ENCODE data around the gene PCDHGA2. TPM values are rescaled to one million over a fixed set of nuclear protein-coding genes. Genes with fewer than 3 reads are reported as not detected.
A peak's percentile ranks its signal among the peaks of the same experiment; 100 is the strongest.
"Not testable (repeated sequence)": the region's sequence is repeated elsewhere in the genome, so short reads cannot be mapped to it uniquely, and the experiment has no call there.

The PCDHGA2 gene
- total RNA-seq, 1 experiment from 2014 or later, result 0.96 TPM

DNA sequence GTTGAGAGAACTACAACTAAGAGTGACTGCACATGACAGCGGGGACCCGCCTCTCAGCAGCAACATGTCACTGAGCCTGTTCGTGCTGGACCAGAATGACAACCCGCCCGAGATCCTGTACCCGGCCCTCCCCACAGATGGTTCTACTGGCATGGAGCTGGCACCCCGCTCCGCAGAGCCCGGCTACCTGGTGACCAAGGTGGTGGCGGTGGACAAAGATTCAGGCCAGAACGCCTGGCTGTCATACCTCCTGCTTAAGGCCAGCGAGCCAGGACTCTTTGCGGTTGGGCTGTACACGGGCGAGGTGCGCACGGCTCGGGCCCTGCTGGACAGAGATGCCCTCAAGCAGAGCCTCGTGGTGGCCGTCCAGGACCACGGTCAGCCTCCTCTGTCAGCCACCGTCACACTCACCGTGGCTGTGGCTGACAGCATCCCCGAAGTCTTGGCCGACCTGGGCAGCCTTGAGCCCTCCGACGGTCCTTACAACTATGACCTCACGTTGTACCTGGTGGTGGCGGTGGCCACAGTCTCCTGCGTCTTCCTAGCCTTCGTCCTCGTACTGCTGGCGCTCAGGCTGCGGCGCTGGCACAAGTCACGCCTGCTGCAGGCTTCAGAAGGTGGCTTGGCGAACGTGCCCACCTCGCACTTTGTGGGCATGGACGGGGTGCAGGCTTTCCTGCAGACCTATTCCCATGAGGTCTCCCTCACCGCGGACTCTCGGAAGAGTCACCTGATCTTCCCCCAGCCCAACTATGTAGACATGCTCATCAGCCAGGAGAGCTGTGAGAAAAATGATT lies 46.1 kb downstream of the PCDHGA2 start (continued):
- TF ChIP-seq, protein P1, sequence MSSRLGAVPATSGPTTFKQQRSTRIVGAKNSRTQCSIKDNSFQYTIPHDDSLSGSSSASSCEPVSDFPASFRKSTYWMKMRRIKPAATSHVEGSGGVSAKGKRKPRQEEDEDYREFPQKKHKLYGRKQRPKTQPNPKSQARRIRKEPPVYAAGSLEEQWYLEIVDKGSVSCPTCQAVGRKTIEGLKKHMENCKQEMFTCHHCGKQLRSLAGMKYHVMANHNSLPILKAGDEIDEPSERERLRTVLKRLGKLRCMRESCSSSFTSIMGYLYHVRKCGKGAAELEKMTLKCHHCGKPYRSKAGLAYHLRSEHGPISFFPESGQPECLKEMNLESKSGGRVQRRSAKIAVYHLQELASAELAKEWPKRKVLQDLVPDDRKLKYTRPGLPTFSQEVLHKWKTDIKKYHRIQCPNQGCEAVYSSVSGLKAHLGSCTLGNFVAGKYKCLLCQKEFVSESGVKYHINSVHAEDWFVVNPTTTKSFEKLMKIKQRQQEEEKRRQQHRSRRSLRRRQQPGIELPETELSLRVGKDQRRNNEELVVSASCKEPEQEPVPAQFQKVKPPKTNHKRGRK (CRISPR knock-in tag; IDR thresholded peaks at IDR 0.05; ENCODE audit: borderline replicate concordance), result no peak
- no peak for TF ChIP-seq ARID4B (CRISPR knock-in tag; IDR thresholded peaks at IDR 0.05; ENCODE audit: borderline replicate concordance)

DNA sequence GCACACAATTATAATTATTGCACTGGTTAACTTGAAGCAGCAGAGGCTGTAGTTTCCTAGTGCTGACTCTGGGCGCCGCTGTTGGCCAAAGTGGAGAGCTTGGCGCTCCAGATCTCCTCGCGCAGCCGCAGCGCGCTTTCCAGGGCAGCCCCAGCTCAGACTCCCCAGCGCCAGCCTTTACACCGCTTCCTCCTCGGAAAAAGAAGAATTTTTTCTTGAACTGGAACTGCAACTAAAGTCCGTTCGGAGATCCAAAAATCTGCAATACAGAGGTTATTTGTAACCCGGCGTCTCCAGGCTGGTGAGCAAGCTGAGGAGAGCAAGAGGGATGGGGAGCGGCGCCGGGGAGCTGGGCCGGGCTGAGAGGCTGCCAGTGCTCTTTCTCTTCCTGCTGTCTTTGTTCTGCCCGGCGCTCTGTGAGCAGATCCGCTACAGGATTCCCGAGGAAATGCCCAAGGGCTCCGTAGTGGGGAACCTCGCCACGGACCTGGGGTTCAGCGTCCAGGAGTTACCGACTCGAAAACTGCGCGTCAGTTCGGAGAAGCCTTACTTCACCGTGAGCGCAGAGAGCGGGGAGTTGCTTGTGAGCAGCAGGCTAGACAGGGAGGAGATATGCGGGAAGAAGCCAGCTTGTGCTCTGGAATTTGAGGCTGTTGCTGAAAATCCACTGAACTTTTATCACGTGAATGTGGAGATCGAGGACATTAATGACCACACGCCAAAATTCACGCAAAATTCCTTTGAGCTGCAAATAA lies 49.2 kb downstream of the PCDHGA2 start, which contains the start of gene PCDHGB4:
Gene PCDHGB4 (plus strand): TSS at position 142 of the 755 bp plus-strand sequence. CDS start 187 bp downstream, at position 329.
- POLR2A ChIA-PET, H3K4me1 Mint-ChIP-seq, H3K27ac Mint-ChIP-seq: not testable (repeated sequence)
- DNase-seq (ENCODE audit: low spot score), result peak; percentile 80
- peak; percentile 96 for ATAC-seq
- peak within 1 kb of the TSS; percentile 81 for H3K4me3 Mint-ChIP-seq
- peaks cover 63% of the 10 kb centered on the region for H3K36me3 Mint-ChIP-seq
- CTCF ChIA-PET, result interaction anchor here (0.6 to 3.0 kb wide), 43 partner anchors 9 to 665 kb away, joined by 3 to 24 read pairs (median 5); partner anchors contain the start of genes PCDHB14, PCDHB15, PCDHB16 and PCDHB4
- peaks cover 37% of the 10 kb centered on the region for H3K27me3 Mint-ChIP-seq (ENCODE audit: low read depth)
- H3K9me3 Mint-ChIP-seq, result peaks cover 69% of the 10 kb centered on the region

DNA sequence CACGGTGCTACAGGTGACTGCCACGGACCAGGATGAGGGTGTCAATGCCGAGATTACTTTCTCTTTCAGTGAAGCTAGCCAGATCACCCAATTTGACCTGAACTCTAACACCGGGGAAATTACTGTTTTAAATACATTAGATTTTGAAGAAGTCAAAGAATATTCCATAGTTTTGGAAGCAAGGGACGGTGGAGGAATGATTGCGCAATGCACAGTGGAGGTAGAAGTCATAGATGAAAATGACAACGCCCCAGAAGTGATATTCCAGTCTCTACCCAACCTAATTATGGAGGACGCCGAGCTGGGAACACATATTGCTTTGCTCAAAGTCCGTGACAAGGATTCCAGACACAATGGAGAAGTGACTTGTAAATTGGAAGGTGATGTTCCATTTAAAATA lies 50.1 kb downstream of the PCDHGA2 start:
- H3K4me1 Mint-ChIP-seq, result 0 out of 2 replicates have a peak, but pooled peaks cover 3% of the 10 kb centered on the region
- peak overlapping the region; percentile 81; the same call in 1 of the 2 replicates for H3K4me3 Mint-ChIP-seq
- DNase-seq (ENCODE audit: low spot score), result no peak
- H3K36me3 Mint-ChIP-seq, result peaks cover 63% of the 10 kb centered on the region
- H3K9me3 Mint-ChIP-seq, result peaks cover 67% of the 10 kb centered on the region
- ChIA-PET CTCF (interaction anchor here (1.5 to 3.0 kb wide), 9 partner anchors 12 to 175 kb away, joined by 3 to 24 read pairs (median 11); partner anchors contain the start of genes PCDHB14, PCDHGA11, PCDHGA6 and PCDHGB1), POLR2A (no interaction called here)
- peaks cover 30% of the 10 kb centered on the region for H3K27me3 Mint-ChIP-seq (ENCODE audit: low read depth)
- no peak overlapping the region for H3K27ac Mint-ChIP-seq
- ATAC-seq, result no peak
- TF ChIP-seq SMAD4 (CRISPR knock-in tag; IDR thresholded peaks at IDR 0.05), result no peak
- TF ChIP-seq OVOL2 (CRISPR knock-in tag; IDR thresholded peaks at IDR 0.05; ENCODE audit: borderline replicate concordance), result no peak
- no peak for TF ChIP-seq PRRX2 (CRISPR knock-in tag; IDR thresholded peaks at IDR 0.05)
- TF ChIP-seq NR1H2 (CRISPR knock-in tag; IDR thresholded peaks at IDR 0.05), result no peak
- TF ChIP-seq MLX (CRISPR knock-in tag; IDR thresholded peaks at IDR 0.05), result no peak
- no peak for TF ChIP-seq ZNF263 (CRISPR knock-in tag; IDR thresholded peaks at IDR 0.05; ENCODE audit: low read depth)
- no peak for TF ChIP-seq RORB (CRISPR knock-in tag; IDR thresholded peaks at IDR 0.05)
- TF ChIP-seq MXD4 (CRISPR knock-in tag; IDR thresholded peaks at IDR 0.05; ENCODE audit: borderline replicate concordance), result no peak
- TF ChIP-seq CREB1 (CRISPR knock-in tag; IDR thresholded peaks at IDR 0.05), result no peak
- no peak for TF ChIP-seq EMX1 (CRISPR knock-in tag; IDR thresholded peaks at IDR 0.05)
- no peak for TF ChIP-seq NFYB (CRISPR knock-in tag; conservative IDR thresholded peaks at IDR 0.05; ENCODE audit: low read depth)
- no peak for TF ChIP-seq ATF1 (CRISPR knock-in tag; IDR thresholded peaks at IDR 0.05)
- TF ChIP-seq ZBTB43 (CRISPR knock-in tag; IDR thresholded peaks at IDR 0.05), result no peak
- no peak for TF ChIP-seq ZSCAN18 (CRISPR knock-in tag; IDR thresholded peaks at IDR 0.05)
- TF ChIP-seq ELF4 (CRISPR knock-in tag; IDR thresholded peaks at IDR 0.05; ENCODE audit: low read depth), result no peak
- TF ChIP-seq ZNF317 (CRISPR knock-in tag; IDR thresholded peaks at IDR 0.05; ENCODE audit: borderline replicate concordance, low read depth), result no peak
- TF ChIP-seq, protein P2, sequence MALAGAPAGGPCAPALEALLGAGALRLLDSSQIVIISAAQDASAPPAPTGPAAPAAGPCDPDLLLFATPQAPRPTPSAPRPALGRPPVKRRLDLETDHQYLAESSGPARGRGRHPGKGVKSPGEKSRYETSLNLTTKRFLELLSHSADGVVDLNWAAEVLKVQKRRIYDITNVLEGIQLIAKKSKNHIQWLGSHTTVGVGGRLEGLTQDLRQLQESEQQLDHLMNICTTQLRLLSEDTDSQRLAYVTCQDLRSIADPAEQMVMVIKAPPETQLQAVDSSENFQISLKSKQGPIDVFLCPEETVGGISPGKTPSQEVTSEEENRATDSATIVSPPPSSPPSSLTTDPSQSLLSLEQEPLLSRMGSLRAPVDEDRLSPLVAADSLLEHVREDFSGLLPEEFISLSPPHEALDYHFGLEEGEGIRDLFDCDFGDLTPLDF (CRISPR knock-in tag; IDR thresholded peaks at IDR 0.05), result no peak
- TF ChIP-seq TEAD4 (CRISPR knock-in tag; IDR thresholded peaks at IDR 0.05), result no peak

All from WTC11 (cell line).